H1 (cell line): Measurements from ENCODE around the gene CRYGN. TPM values are rescaled to one million over a fixed set of nuclear protein-coding genes. Genes with fewer than 3 reads are reported as not detected.

ENCODE experiments used
- CTCF ChIA-PET: fragments of 300-600 bp; sonication (Branson Sonifier 250); formaldehyde crosslinking; loops from one replicate; lab custom pipeline; 2021; ENCODE audit not compliant: partially characterized antibody; lab: Charles Lee
- POLR2A ChIA-PET: fragments of 300-600 bp; sonication (Branson Sonifier 250); formaldehyde crosslinking; loops from one replicate; lab custom pipeline; 2021; ENCODE audit warnings: inconsistent platforms; ENCODE audit not compliant: partially characterized antibody; lab: Charles Lee
- DNase-seq, 2 experiments: peaks; one replicate each; pipeline versions ENCODE4 v3.0.0 to v3.0.0-alpha.2; 2010 to 2022; ENCODE audit warnings: low spot score in 2 of 2, low read depth in 1 of 2, mixed read lengths in 1 of 2
- FAIRE-seq: peaks from 2 replicates; lab custom pipeline; 2011; peaks lifted over from hg19 to GRCh38; lab: Jason Lieb, UNC
- H2AFZ ChIP-seq: 2 replicates; pipeline ENCODE4 v1.8.1; 2012; ENCODE audit warnings: low read length, inconsistent platforms
- H2AK5ac ChIP-seq: 2 replicates; pipeline ENCODE4 v1.6.1; 2013; ENCODE audit warnings: low read depth, low read length
- H2BK120ac ChIP-seq: replicated peaks from 2 replicates; pipeline ENCODE3; 2013; ENCODE audit warnings: low read depth, low read length, inconsistent platforms
- H2BK12ac ChIP-seq: 2 replicates; pipeline ENCODE4 v1.6.1; 2013; ENCODE audit warnings: low read depth, low read length
- H2BK15ac ChIP-seq: 2 replicates; pipeline ENCODE4 v1.6.1; 2013; ENCODE audit warnings: low read length
- H2BK20ac ChIP-seq: 2 replicates; pipeline ENCODE4 v1.6.1; 2013; ENCODE audit warnings: low read length
- H2BK5ac ChIP-seq: 2 replicates; pipeline ENCODE4 v1.6.1; 2013; ENCODE audit warnings: low read depth, low read length
- H3K14ac ChIP-seq: 2 replicates; pipeline ENCODE4 v1.6.1; 2013; ENCODE audit warnings: inconsistent platforms; ENCODE audit not compliant: insufficient read length
- H3K18ac ChIP-seq: 2 replicates; pipeline ENCODE4 v1.6.1; 2013; ENCODE audit warnings: low read length; ENCODE audit errors: extremely low read depth
- H3K23ac ChIP-seq: 2 replicates; pipeline ENCODE4 v1.6.1; 2013; ENCODE audit warnings: inconsistent platforms; ENCODE audit not compliant: insufficient read length
- H3K23me2 ChIP-seq: 2 replicates; pipeline ENCODE4 v1.6.1; 2013; ENCODE audit warnings: low read depth, low read length
- H3K27ac ChIP-seq: 2 replicates; pipeline ENCODE4 v1.6.1; 2011; ENCODE audit warnings: low read depth, low read length, inconsistent platforms
- H3K27me3 ChIP-seq, 4 experiments: replicated peaks in 1 of 4; 1 replicate in 1 of 4; 2 replicates in 3 of 4; pipeline versions ENCODE4 v1.6.1 to v1.8.1; 2011 to 2013; ENCODE audit warnings: low read length in 3 of 4, mild to moderate bottlenecking in 3 of 4, inconsistent platforms in 2 of 4, mixed read lengths in 2 of 4, moderate library complexity in 1 of 4; ENCODE audit not compliant: control insufficient read depth in 3 of 4, insufficient read depth in 3 of 4; ENCODE audit errors: extremely low read depth in 1 of 4
- H3K36me3 ChIP-seq, 4 experiments: 2 replicates each; pipeline versions ENCODE4 v1.6.1 to v1.8.1; 2011 to 2013; ENCODE audit warnings: mild to moderate bottlenecking in 4 of 4, low read length in 3 of 4, moderate library complexity in 2 of 4, control low read depth in 1 of 4, inconsistent platforms in 1 of 4; ENCODE audit not compliant: insufficient read depth in 4 of 4, control insufficient read depth in 2 of 4
- H3K4ac ChIP-seq: replicated peaks from 2 replicates; pipeline ENCODE3; 2013; ENCODE audit warnings: low read length, low read depth, mixed read lengths, inconsistent platforms; ENCODE audit not compliant: insufficient read length
- H3K4me1 ChIP-seq, 4 experiments: replicated peaks in 1 of 4; 1 replicate in 1 of 4; 2 replicates in 3 of 4; pipeline versions ENCODE4 v1.6.1 to v1.8.1; 2011 to 2013; ENCODE audit warnings: low read length in 3 of 4, inconsistent platforms in 2 of 4, mixed read lengths in 1 of 4; ENCODE audit not compliant: insufficient read depth in 4 of 4, control insufficient read depth in 3 of 4
- H3K4me2 ChIP-seq, 2 experiments: 2 replicates each; pipeline versions ENCODE4 v1.6.1 to v1.8.1; 2011 to 2013; ENCODE audit warnings: low read depth in 2 of 2, low read length in 2 of 2, control low read depth in 1 of 2, inconsistent platforms in 1 of 2, mild to moderate bottlenecking in 1 of 2; ENCODE audit not compliant: insufficient read depth in 1 of 2
- H3K4me3 ChIP-seq, 4 experiments: fragments of 200-600, 300-600 bp in 1 of 4; sonication (generic), shearing (Covaris generic), sonication (Bioruptor Twin) in 1 of 4; 2 replicates each; pipeline versions ENCODE4 v1.5.1 to v1.8.1; 2011 to 2016; ENCODE audit warnings: low read length in 4 of 4, low read depth in 3 of 4, control low read depth in 2 of 4, inconsistent platforms in 2 of 4, mild to moderate bottlenecking in 2 of 4, mixed read lengths in 1 of 4, moderate library complexity in 1 of 4; ENCODE audit not compliant: insufficient read depth in 2 of 4; ENCODE audit errors: extremely low read depth in 1 of 4
- H3K56ac ChIP-seq: replicated peaks from 2 replicates; pipeline ENCODE3; 2013; ENCODE audit warnings: low read depth, mild to moderate bottlenecking, mixed read lengths, low read length, inconsistent platforms; ENCODE audit not compliant: insufficient read length
- H3K79me1 ChIP-seq: 2 replicates; pipeline ENCODE4 v1.6.1; 2013; ENCODE audit warnings: low read depth, low read length, control low read depth
- H3K79me2 ChIP-seq, 2 experiments: 2 replicates each; pipeline versions ENCODE4 v1.6.1 to v1.8.1; 2012 to 2013; ENCODE audit warnings: low read length in 2 of 2, mild to moderate bottlenecking in 2 of 2, inconsistent platforms in 1 of 2; ENCODE audit not compliant: insufficient read depth in 2 of 2, control insufficient read depth in 1 of 2
- H3K9ac ChIP-seq, 4 experiments: replicated peaks in 1 of 4; 1 replicate in 1 of 4; 2 replicates in 3 of 4; pipeline versions ENCODE4 v1.6.1 to v1.8.1; 2011 to 2013; ENCODE audit warnings: low read depth in 3 of 4, low read length in 3 of 4, control low read depth in 2 of 4, mild to moderate bottlenecking in 2 of 4, moderate library complexity in 2 of 4, inconsistent platforms in 1 of 4; ENCODE audit errors: extremely low read depth in 1 of 4
- H3K9me3 ChIP-seq, 2 experiments: 2 replicates each; pipeline versions ENCODE4 v1.6.1 to v1.8.1; 2012 to 2013; ENCODE audit warnings: mild to moderate bottlenecking in 2 of 2, moderate library complexity in 2 of 2, control low read depth in 1 of 2, inconsistent platforms in 1 of 2, low read depth in 1 of 2, low read length in 1 of 2, mixed read lengths in 1 of 2; ENCODE audit not compliant: insufficient read depth in 2 of 2
- H4K20me1 ChIP-seq, 2 experiments: replicated peaks in 1 of 2; 2 replicates each; pipeline versions ENCODE3 to v1.8.1; 2011 to 2013; ENCODE audit warnings: inconsistent platforms in 2 of 2, low read length in 2 of 2, mild to moderate bottlenecking in 1 of 2; ENCODE audit not compliant: insufficient read depth in 2 of 2, control insufficient read depth in 1 of 2
- H4K5ac ChIP-seq: 2 replicates; pipeline ENCODE4 v1.6.1; 2013; ENCODE audit warnings: low read length, low read depth, mixed read lengths, inconsistent platforms; ENCODE audit not compliant: insufficient read length
- H4K8ac ChIP-seq: 2 replicates; pipeline ENCODE4 v1.8.0; 2013; ENCODE audit warnings: mild to moderate bottlenecking, moderate library complexity, low read length, inconsistent platforms; ENCODE audit not compliant: insufficient read depth; ENCODE audit errors: extremely low read depth
- H4K91ac ChIP-seq: replicated peaks from 2 replicates; pipeline ENCODE3; 2013; ENCODE audit warnings: low read length, mixed read lengths, inconsistent platforms; ENCODE audit not compliant: insufficient read length
- ASH2L ChIP-seq: fragments of 200-600, 300-600 bp; sonication (generic); IDR thresholded peaks from one replicate; pipeline ENCODE4 v1.7.1; 2017; ENCODE audit warnings: low read length
- BACH1 ChIP-seq: IDR thresholded peaks from 2 replicates; pipeline ENCODE4 v1.6.1; 2012; ENCODE audit warnings: low read length, improper control_type of control experiment
- CTCF ChIP-seq, 3 experiments: IDR thresholded peaks; 1 replicate in 2 of 3; 2 replicates in 1 of 3; pipeline versions ENCODE4 v1.5.1 to v1.6.1; 2011; ENCODE audit warnings: low read length in 3 of 3, mild to moderate bottlenecking in 3 of 3, inconsistent platforms in 2 of 3, low read depth in 1 of 3, moderate library complexity in 1 of 3; ENCODE audit not compliant: insufficient read depth in 1 of 3; ENCODE audit errors: control extremely low read depth in 1 of 3
- FOSL1 ChIP-seq: IDR thresholded peaks from 2 replicates; pipeline ENCODE4 v1.6.1; 2011; ENCODE audit warnings: mild to moderate bottlenecking, low read depth, low read length, moderate library complexity; ENCODE audit not compliant: insufficient read depth
- KDM1A ChIP-seq: fragments of 200-600, 300-600 bp; sonication (generic); IDR thresholded peaks from 2 replicates; pipeline ENCODE4 v1.7.1; 2016; ENCODE audit warnings: mild to moderate bottlenecking, low read length, borderline replicate concordance
- RXRA ChIP-seq: IDR thresholded peaks from 2 replicates; pipeline ENCODE4 v1.6.1; 2011; ENCODE audit warnings: low read depth, mild to moderate bottlenecking, low read length, moderate library complexity; ENCODE audit not compliant: insufficient read depth
- WGBS, 2 experiments: shearing (Covaris generic) in 1 of 2; methylation state at CpG; one replicate each; pipeline versions ENCODE4 v1.1.6 to v1.1.7; 2013 to 2015; ENCODE audit warnings: low lambda C conversion rate in 2 of 2, mixed read lengths in 2 of 2, inconsistent platforms in 1 of 2, low coverage in 1 of 2, missing lambda C conversion rate in 1 of 2; ENCODE audit not compliant: insufficient replicate concordance in 2 of 2, insufficient coverage in 1 of 2, insufficient read length in 1 of 2; ENCODE audit errors: extremely low coverage in 1 of 2, missing lambda C conversion rate in 1 of 2; 5-methylcytosine and 5-hydroxymethylcytosine counted together
- polyA plus RNA-seq, 7 experiments: library from polyadenylated mRNA; depleted of rRNA in 3 of 7; stranded (reverse) in 5 of 7; unstranded in 2 of 7; fragments of >200 nt in 5 of 7; fragments of 200-250 nt in 2 of 7; gene quantifications; 1 replicate in 5 of 7; 2 replicates in 1 of 7; 4 replicates in 1 of 7; pipeline versions ENCODE4 v1.2.1 to v1.2.3, GENCODE V29; 2011 to 2013; ENCODE audit warnings: missing spikeins in 2 of 7, mixed read lengths in 2 of 7
- total RNA-seq: library from RNA; stranded (reverse); fragmentation: NEBNext Ultra II Directional; extraction: Animal tissue kit (Norgen Biotek cat#: 25700); gene quantifications from 2 replicates; pipeline ENCODE4 v1.2.1, GENCODE V29; 2021
- TF ChIP-seq, protein P1 (sequence below): IDR thresholded peaks from 2 replicates; pipeline ENCODE4 v1.6.1; 2012; ENCODE audit warnings: inconsistent platforms

Gene CRYGN
- total and polyA plus RNA-seq, 2 of the 8 experiments (the other 6 are each of a cell fraction or from before 2014, with no cell fraction given) = 0.98 to 1.6 TPM

DNA sequence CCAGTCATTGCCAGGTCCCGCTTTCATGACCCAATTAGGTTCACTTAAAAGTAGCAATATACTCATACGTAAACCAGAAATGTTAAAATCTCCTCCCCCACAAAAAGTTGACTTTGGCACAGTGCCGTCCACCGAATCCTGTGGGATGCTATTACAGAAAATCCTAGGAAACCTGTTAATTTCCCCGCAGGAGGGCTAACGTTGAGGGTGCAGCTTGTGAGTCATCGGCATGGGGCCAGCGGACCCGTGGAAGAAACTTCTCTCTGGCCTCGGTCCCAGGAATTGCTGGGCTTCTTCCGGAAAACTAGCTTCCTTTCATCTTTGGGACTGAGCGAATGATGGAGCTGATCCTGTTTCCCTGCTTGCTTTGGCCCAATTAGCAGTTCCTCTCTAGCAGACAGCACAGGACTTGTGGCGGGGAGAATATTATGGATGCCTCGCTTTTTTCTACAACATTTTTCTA is 13.5 kb downstream of the CRYGN start:
- Histone ChIP-seq H3K4me3 (no peak overlapping the region), H2AK5ac (no peak overlapping the region), H2BK20ac (no peak overlapping the region), H2BK12ac (no peak overlapping the region), H3K79me2 (no peaks in the 10 kb centered on the region), H3K4ac (no peak overlapping the region), H3K27me3 (no peaks in the 10 kb centered on the region), H3K4me1 (peaks cover 5 to 20% (median 11%) of the 10 kb centered on the region in 4 experiments), H3K14ac (no peak overlapping the region), H4K91ac (no peak overlapping the region), H3K27ac (no peak overlapping the region), H2AFZ (no peak overlapping the region), H2BK15ac (no peak overlapping the region), H4K20me1 (no peaks in the 10 kb centered on the region), H3K36me3 (no peaks in the 10 kb centered on the region), H3K9me3 (peaks cover 4 to 5% of the 10 kb centered on the region in 2 experiments; a peak in 2 of 4 replicates), H3K23ac (no peak overlapping the region), H3K4me2 (no peak overlapping the region), H3K79me1 (no peaks in the 10 kb centered on the region), H4K8ac (no peak overlapping the region), H3K9ac (no peak overlapping the region), H2BK5ac (no peak overlapping the region), H3K56ac (no peak overlapping the region), H3K23me2 (no peaks in the 10 kb centered on the region), H3K18ac (no peak overlapping the region), H4K5ac (no peak overlapping the region), H2BK120ac (no peak overlapping the region)
- no peak for FAIRE-seq
- no peak for DNase-seq
- 89% methylated on average over 14 of the region's 14 CpGs; no CpG with 5 or more reads in 1 of the 2 experiments for WGBS, 2 experiments
- ChIA-PET CTCF (interaction anchor here (0.9 to 1.9 kb wide), 3 partner anchors 10 to 54 kb away, joined by 3 to 5 read pairs (median 4); no protein-coding TSS in a partner anchor), POLR2A (interaction anchor here (0.8 to 1.9 kb wide), 4 partner anchors 9 to 206 kb away, joined by 3 to 5 read pairs (median 3); no protein-coding TSS in a partner anchor)
- TF ChIP-seq FOSL1 = no peak
- no peak for TF ChIP-seq BACH1
- TF ChIP-seq, protein P1, sequence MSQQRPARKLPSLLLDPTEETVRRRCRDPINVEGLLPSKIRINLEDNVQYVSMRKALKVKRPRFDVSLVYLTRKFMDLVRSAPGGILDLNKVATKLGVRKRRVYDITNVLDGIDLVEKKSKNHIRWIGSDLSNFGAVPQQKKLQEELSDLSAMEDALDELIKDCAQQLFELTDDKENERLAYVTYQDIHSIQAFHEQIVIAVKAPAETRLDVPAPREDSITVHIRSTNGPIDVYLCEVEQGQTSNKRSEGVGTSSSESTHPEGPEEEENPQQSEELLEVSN = no peak
- no peak for TF ChIP-seq CTCF (IDR thresholded peaks at IDR 0.05; ENCODE audit: control extremely low read depth in 1 of 3, insufficient read depth in 1 of 3, low read depth in 1 of 3, low read length in 3 of 3)
- no peak for TF ChIP-seq RXRA
- TF ChIP-seq ASH2L = no peak
- TF ChIP-seq KDM1A = no peak
